HG03342 (cell line): ENCODE measurements around the gene SEC23A.

Experiments used
- ATAC-seq: cut with Tn5 transposase; IDR thresholded peaks from one replicate; pipeline ENCODE4 v1.9.1; 2021; ENCODE audit warnings: mild to moderate bottlenecking, moderate library complexity; ENCODE audit not compliant: unreplicated experiment

The SEC23A gene

DNA sequence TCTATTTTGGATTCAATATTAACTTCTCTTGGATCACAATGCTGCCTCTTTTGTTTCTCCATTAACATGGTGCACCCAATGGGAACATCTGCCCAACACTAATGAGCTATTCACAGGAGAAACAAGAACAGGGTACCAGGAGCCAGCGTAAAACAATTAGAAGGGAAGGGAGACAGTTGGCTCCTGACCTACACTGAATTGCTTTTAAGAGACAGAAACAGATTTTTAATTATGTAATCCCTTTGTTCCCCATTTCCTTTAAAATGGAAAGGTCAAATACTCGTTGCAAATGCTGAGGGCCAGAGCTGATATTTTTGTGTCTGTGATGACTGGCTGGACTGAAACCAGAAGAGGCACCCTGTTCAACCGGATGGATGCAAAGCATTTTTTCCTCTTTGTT is 108.3 kb downstream of the SEC23A start:
- ATAC-seq = no peak

DNA sequence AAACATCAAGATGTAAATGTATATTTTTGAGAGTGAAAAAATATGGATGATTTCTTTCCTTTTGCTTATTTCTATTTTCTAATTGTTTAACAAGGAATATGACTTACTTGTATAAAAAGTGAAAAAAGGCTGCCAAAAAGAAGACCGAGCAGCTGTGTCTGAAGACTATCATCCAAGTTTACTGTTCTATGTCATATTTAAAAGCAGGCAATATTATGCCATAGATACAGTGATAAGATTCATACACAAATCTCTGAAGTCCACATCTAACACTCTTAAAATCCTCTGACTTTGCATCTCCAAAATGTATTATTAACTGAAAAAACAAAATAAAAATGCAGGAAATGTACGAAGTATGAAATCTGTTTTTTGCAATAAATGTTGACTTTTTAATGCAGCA is 109.1 kb downstream of the SEC23A start:
- no peak for ATAC-seq

GRCh38 chr14:38992067-38992844 is 110.8 kb downstream of the SEC23A start:
- no peak for ATAC-seq

DNA sequence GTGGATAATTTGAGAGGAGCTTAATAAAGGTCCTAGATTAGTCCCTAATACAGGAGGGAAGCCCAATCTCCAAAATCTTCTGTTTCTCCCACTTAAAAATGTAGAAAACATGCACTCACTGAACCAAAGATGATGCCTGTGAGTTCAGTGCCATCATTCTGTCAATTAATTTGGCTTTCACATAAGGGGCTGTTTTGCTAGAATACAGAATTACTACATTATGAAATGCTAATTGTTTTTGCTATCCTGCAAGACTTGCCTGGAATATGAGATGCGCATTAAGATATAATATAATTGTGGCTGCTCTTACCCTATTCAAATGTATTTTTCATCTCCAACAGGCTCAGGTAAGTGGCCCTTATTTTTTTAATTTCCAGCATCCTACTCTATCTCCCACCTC is 111.7 kb downstream of the SEC23A start:
- ATAC-seq = no peak

DNA sequence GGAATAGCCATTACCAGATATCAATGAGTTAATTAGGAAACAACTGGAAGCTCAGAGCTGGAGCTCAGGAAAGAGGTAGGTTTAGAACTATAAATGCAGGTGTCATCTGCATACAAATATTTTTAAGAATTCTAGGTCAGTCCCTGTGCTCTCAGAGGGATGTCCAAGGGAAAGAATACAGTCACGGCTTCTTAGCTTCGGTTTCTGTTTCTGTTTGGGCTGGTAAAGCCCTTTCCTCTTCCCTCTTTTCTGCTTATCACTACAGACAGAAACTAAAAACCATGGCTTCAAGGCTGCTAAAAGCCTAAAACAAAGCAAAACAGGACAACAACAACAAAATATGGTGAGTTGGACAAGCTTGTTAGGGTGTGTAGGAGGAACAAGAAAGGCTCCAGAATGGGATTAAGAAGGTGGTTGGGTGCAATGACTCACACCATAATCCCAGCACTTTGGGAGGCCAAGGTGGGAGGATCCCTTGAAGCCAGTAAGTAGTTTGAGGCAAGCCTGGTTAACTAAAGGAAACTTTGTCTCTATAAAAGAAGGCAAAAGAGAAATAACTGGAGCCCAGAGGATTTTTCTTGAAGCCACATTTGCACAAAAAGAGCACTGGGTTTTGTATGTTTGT is 113.0 kb downstream of the SEC23A start:
- peak; percentile 90 for ATAC-seq

GRCh38 chr14:38987781-38988180 is 115.3 kb downstream of the SEC23A start:
- ATAC-seq = no peak

DNA sequence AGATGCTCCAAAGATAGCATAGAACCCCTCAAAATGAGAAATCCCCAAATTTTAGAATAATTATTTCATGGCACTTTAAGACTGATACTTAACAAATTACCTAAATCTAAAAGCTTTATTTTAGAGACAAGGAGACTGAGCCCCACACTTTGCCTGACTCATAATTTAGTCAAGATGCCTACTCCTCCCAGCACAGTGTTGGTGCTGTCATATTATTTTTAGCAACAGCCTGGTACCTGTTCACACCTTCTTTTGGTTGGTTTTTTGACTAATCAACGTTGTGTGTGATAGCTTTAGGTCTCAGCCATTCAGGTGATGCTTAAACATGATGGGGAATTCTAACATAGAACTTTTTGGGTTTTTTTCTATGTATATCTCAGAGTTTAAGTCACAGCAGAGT is 120.2 kb downstream of the SEC23A start:
- ATAC-seq = no peak

GRCh38 chr14:38982278-38982677 is 120.8 kb downstream of the SEC23A start:
- no peak for ATAC-seq
